HepG2 (cell line): ENCODE data around the gene GNAZ. TPM values are rescaled to one million over a fixed set of nuclear protein-coding genes. Genes with fewer than 3 reads are reported as not detected.

ENCODE experiments used
- AGO2 ChIP-seq: fragments of 200-400 bp; formaldehyde crosslinking; optimal IDR thresholded peaks from 2 replicates; pipeline ENCODE3; 2017; ENCODE audit warnings: mild to moderate bottlenecking, low read depth, low read length, moderate library complexity
- AKAP8 ChIP-seq: sonication (generic); formaldehyde crosslinking; IDR thresholded peaks from 2 replicates; pipeline ENCODE4 v1.5.1; 2020; ENCODE audit warnings: mild to moderate bottlenecking, missing genetic modification reagents
- CREB1 ChIP-seq, 2 experiments: fragments of 450-650 bp in 1 of 2; IDR thresholded peaks; 2 replicates each; pipeline ENCODE4 v1.6.1; 2016 to 2017; ENCODE audit warnings: control low read depth in 1 of 2, mild to moderate bottlenecking in 1 of 2, missing compliant biosample characterization in 1 of 2, missing genetic modification characterization in 1 of 2
- ETV6 ChIP-seq: sonication (generic); formaldehyde crosslinking; conservative IDR thresholded peaks from 2 replicates; pipeline ENCODE4 v1.4.0; 2020; ENCODE audit warnings: missing genetic modification reagents
- GFI1 ChIP-seq: sonication (generic); formaldehyde crosslinking; IDR thresholded peaks from 2 replicates; pipeline ENCODE4 v1.5.0; 2020; ENCODE audit warnings: missing genetic modification reagents, mild to moderate bottlenecking, borderline replicate concordance
- KLF9 ChIP-seq: IDR thresholded peaks from 2 replicates; pipeline ENCODE4 v1.6.1; 2016; ENCODE audit warnings: low read depth
- MAFG ChIP-seq: sonication (generic); formaldehyde crosslinking; IDR thresholded peaks from 2 replicates; pipeline ENCODE4 v1.5.1; 2020; ENCODE audit warnings: mild to moderate bottlenecking, missing genetic modification reagents
- NR2F6 ChIP-seq, 2 experiments: IDR thresholded peaks; 2 replicates each; pipeline ENCODE4 v1.6.1; 2016; ENCODE audit warnings: antibody characterized with exemption in 1 of 2, mild to moderate bottlenecking in 1 of 2
- RARG ChIP-seq: sonication (generic); formaldehyde crosslinking; IDR thresholded peaks from 2 replicates; pipeline ENCODE4 v1.4.0; 2020; ENCODE audit warnings: low read depth, mild to moderate bottlenecking, missing genetic modification reagents
- RFX5 ChIP-seq: IDR thresholded peaks from 2 replicates; pipeline ENCODE4 v1.6.1; 2011; ENCODE audit warnings: low read depth, low read length, improper control_type of control experiment
- SOX5 ChIP-seq: IDR thresholded peaks from 2 replicates; pipeline ENCODE4 v1.6.1; 2016; ENCODE audit warnings: borderline replicate concordance
- ZNF143 ChIP-seq: sonication (generic); formaldehyde crosslinking; IDR thresholded peaks from 2 replicates; pipeline ENCODE4 v1.4.0; 2020; ENCODE audit warnings: missing genetic modification reagents
- ZNF296 ChIP-seq: sonication (generic); formaldehyde crosslinking; conservative IDR thresholded peaks from 2 replicates; pipeline ENCODE4 v1.5.0; 2020; ENCODE audit warnings: mild to moderate bottlenecking, missing genetic modification reagents
- ZNF382 ChIP-seq: sonication (generic); formaldehyde crosslinking; IDR thresholded peaks from 2 replicates; pipeline ENCODE4 v1.5.0; 2020; ENCODE audit warnings: missing genetic modification reagents, mild to moderate bottlenecking, borderline replicate concordance
- ZNF432 ChIP-seq: sonication (generic); formaldehyde crosslinking; IDR thresholded peaks from 2 replicates; pipeline ENCODE4 v1.5.0; 2020; ENCODE audit warnings: missing genetic modification reagents, mild to moderate bottlenecking, borderline replicate concordance
- ZNF460 ChIP-seq: sonication (generic); formaldehyde crosslinking; IDR thresholded peaks from 2 replicates; pipeline ENCODE4 v1.5.1; 2020; ENCODE audit warnings: missing genetic modification reagents, mild to moderate bottlenecking, borderline replicate concordance
- ZNF652 ChIP-seq: IDR thresholded peaks from 2 replicates; pipeline ENCODE4 v1.6.1; 2016; ENCODE audit warnings: low read depth, borderline replicate concordance
- ZNF709 ChIP-seq: sonication (generic); formaldehyde crosslinking; IDR thresholded peaks from 2 replicates; pipeline ENCODE4 v1.5.0; 2020; ENCODE audit warnings: mild to moderate bottlenecking, missing genetic modification reagents
- ZNF720 ChIP-seq: sonication (generic); formaldehyde crosslinking; IDR thresholded peaks from 2 replicates; pipeline ENCODE4 v1.4.0; 2020; ENCODE audit warnings: missing genetic modification reagents
- ZNF746 ChIP-seq: sonication (generic); formaldehyde crosslinking; IDR thresholded peaks from 2 replicates; pipeline ENCODE4 v1.8.0; 2022; ENCODE audit warnings: mild to moderate bottlenecking, missing genetic modification reagents
- polyA plus RNA-seq, 8 experiments: library from polyadenylated mRNA; depleted of rRNA in 3 of 8; stranded (reverse) in 7 of 8; unstranded in 1 of 8; fragments of >200 nt; fragmentation: Illumina TruSeq in 4 of 8; extraction: Trizol in 4 of 8; gene quantifications; 2 replicates each; pipeline versions ENCODE4 v1.2.1 to v1.2.3, GENCODE V29; 2011 to 2016; ENCODE audit warnings: low read depth in 4 of 8, missing spikeins in 1 of 8, mixed read lengths in 1 of 8; ENCODE audit not compliant: insufficient read depth in 1 of 8
- total RNA-seq, 5 experiments: library from RNA; depleted of rRNA; stranded (reverse); fragments of >200 nt; fragmentation: Illumina TruSeq; extraction: Trizol; gene quantifications; 2 replicates each; pipeline ENCODE4 v1.2.3, GENCODE V29; 2016; ENCODE audit warnings: low read depth in 1 of 5
- TF ChIP-seq, protein P1 (sequence below): sonication (generic); formaldehyde crosslinking; IDR thresholded peaks from 2 replicates; pipeline ENCODE4 v1.5.1; 2020; ENCODE audit warnings: mild to moderate bottlenecking, missing genetic modification reagents, borderline replicate concordance
- TF ChIP-seq, protein P2 (sequence below): sonication (generic); formaldehyde crosslinking; IDR thresholded peaks from 2 replicates; pipeline ENCODE4 v1.4.0; 2020; ENCODE audit warnings: low read depth, missing genetic modification reagents
- TF ChIP-seq, protein P3 (sequence below): sonication (generic); formaldehyde crosslinking; IDR thresholded peaks from 2 replicates; pipeline ENCODE4 v1.4.0; 2020; ENCODE audit warnings: mild to moderate bottlenecking, missing genetic modification reagents
- TF ChIP-seq, protein P4 (sequence below): sonication (generic); formaldehyde crosslinking; IDR thresholded peaks from 2 replicates; pipeline ENCODE4 v1.5.0; 2020; ENCODE audit warnings: missing genetic modification reagents, mild to moderate bottlenecking, borderline replicate concordance

The GNAZ gene
- total and polyA plus RNA-seq, 2 of the 13 experiments (the other 11 are each of a cell fraction or from before 2014, with no cell fraction given), result 11.4 to 22.3 TPM

DNA sequence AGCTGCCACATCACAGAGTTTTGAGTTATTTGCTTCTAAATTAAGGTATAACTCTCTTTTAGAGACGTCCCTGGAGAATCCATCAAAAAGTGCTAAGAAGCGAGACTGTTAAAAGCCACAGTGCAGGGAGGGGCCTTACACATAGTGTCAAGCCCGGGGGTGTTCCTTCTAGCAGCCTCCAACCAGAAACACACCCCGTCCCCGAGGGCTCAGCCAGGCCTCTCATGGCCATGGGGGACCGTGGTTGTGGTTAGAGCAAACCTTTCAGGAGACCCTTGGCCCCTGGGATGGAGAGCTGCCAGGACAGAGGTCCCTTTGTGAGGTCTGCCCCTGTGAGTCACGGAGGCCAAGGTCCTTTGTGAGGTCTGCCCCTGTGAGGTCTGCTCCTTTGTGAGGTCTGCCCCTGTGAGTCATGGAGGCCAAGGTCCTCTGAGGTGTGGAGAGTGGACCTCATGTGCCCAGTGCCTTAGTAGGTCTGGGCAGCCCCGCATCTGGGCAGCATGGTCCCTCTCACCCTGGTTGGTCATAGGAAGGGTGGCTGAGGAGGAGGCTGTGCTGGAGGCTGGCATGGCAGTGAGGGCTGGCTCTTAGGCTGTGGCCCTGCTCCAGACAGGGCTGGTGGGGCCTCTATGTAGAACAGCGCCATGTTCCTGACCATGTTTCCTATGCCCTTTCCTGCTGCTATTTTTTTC, 5.4 kb downstream of the GNAZ start (continued):
- TF ChIP-seq, protein P1, sequence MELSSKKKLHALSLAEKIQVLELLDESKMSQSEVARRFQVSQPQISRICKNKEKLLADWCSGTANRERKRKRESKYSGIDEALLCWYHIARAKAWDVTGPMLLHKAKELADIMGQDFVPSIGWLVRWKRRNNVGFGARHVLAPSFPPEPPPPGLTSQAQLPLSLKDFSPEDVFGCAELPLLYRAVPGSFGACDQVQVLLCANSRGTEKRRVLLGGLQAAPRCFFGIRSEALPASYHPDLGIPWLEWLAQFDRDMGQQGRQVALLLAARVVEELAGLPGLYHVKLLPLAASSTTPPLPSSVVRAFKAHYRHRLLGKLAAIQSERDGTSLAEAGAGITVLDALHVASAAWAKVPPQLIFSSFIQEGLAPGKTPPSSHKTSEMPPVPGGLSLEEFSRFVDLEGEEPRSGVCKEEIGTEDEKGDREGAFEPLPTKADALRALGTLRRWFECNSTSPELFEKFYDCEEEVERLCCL, result peak; percentile 66; the same call in 1 of the 2 replicates
- TF ChIP-seq ZNF720 (CRISPR knock-in tag), result no peak
- TF ChIP-seq SOX5 (CRISPR knock-in tag), result peak; percentile 91
- TF ChIP-seq, protein P2, sequence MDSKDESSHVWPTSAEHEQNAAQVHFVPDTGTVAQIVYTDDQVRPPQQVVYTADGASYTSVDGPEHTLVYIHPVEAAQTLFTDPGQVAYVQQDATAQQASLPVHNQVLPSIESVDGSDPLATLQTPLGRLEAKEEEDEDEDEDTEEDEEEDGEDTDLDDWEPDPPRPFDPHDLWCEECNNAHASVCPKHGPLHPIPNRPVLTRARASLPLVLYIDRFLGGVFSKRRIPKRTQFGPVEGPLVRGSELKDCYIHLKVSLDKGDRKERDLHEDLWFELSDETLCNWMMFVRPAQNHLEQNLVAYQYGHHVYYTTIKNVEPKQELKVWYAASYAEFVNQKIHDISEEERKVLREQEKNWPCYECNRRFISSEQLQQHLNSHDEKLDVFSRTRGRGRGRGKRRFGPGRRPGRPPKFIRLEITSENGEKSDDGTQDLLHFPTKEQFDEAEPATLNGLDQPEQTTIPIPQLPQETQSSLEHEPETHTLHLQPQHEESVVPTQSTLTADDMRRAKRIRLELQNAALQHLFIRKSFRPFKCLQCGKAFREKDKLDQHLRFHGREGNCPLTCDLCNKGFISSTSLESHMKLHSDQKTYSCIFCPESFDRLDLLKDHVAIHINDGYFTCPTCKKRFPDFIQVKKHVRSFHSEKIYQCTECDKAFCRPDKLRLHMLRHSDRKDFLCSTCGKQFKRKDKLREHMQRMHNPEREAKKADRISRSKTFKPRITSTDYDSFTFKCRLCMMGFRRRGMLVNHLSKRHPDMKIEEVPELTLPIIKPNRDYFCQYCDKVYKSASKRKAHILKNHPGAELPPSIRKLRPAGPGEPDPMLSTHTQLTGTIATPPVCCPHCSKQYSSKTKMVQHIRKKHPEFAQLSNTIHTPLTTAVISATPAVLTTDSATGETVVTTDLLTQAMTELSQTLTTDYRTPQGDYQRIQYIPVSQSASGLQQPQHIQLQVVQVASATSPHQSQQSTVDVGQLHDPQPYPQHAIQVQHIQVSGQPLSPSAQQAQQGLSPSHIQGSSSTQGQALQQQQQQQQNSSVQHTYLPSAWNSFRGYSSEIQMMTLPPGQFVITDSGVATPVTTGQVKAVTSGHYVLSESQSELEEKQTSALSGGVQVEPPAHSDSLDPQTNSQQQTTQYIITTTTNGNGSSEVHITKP, result peak; percentile 91
- 0 out of 2 replicates have a peak, but pooled peaks have one; percentile 48 for TF ChIP-seq RFX5
- TF ChIP-seq, protein P3, sequence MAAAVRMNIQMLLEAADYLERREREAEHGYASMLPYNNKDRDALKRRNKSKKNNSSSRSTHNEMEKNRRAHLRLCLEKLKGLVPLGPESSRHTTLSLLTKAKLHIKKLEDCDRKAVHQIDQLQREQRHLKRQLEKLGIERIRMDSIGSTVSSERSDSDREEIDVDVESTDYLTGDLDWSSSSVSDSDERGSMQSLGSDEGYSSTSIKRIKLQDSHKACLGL, result 0 out of 2 replicates have a peak, but pooled peaks have one; percentile 17
- TF ChIP-seq, protein P4, sequence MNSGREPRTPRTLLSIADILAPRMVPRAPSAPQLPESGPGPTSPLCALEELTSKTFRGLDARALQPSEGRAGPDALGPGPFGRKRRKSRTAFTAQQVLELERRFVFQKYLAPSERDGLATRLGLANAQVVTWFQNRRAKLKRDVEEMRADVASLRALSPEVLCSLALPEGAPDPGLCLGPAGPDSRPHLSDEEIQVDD, result no peak
- no peak for TF ChIP-seq ZNF143
- TF ChIP-seq NR2F6 (IDR thresholded peaks at IDR 0.05), result peak; percentile 98
- peak; percentile 99 for TF ChIP-seq NR2F6 (CRISPR knock-in tag; IDR thresholded peaks at IDR 0.05)
- peak; percentile 23; the same call in 1 of the 2 replicates for TF ChIP-seq ZNF709
- no peak for TF ChIP-seq ZNF432 (CRISPR knock-in tag)
- TF ChIP-seq KLF9 (CRISPR knock-in tag), result no peak
- no peak; the same call in 1 of the 2 replicates for TF ChIP-seq ZNF746 (CRISPR knock-in tag)
- no peak for TF ChIP-seq AGO2
- TF ChIP-seq GFI1 (CRISPR knock-in tag), result no peak; the same call in 1 of the 2 replicates
- no peak; the same call in 1 of the 2 replicates for TF ChIP-seq AKAP8 (CRISPR knock-in tag)
- TF ChIP-seq ZNF460, result no peak
- no peak for TF ChIP-seq RARG (CRISPR knock-in tag)
- no peak for TF ChIP-seq MAFG
- TF ChIP-seq ZNF296 (CRISPR knock-in tag), result peak; percentile 36; the same call in 1 of the 2 replicates
- TF ChIP-seq ZNF652 (CRISPR knock-in tag), result peak; percentile 58; the same call in 1 of the 2 replicates
- no peak; the same call in 1 of the 2 replicates for TF ChIP-seq ETV6
- no peak for TF ChIP-seq ZNF382 (CRISPR knock-in tag)
- TF ChIP-seq CREB1 (IDR thresholded peaks at IDR 0.05), result peak; percentile 74
- TF ChIP-seq CREB1 (CRISPR knock-in tag; IDR thresholded peaks at IDR 0.05), result peak; percentile 40; the same call in 1 of the 2 replicates
